ENCODE results near the gene CFAP45. TPM values are rescaled to one million over a fixed set of nuclear protein-coding genes. Genes with fewer than 3 reads are reported as not detected.

CFAP45 gene
- total RNA-seq, 2 experiments from 2014 or later, result 1.3 to 1.6 TPM

GRCh38 chr1:159924025-159924790 lies 24.2 kb upstream of the CFAP45 start:
- Mint-ChIP-seq H3K27ac (peak overlapping the region; percentile 98), H3K9me3 (ENCODE audit: low read depth) (no peaks in the 10 kb centered on the region), H3K4me3 (peak overlapping the region; percentile 95), H3K4me1 (peaks cover 51% of the 10 kb centered on the region), H3K36me3 (peaks cover 35% of the 10 kb centered on the region), H3K27me3 (no peaks in the 10 kb centered on the region)
- ATAC-seq, result peak; percentile 25
- CTCF ChIA-PET, result interaction anchor here (1.2 to 7.6 kb wide), 9 partner anchors 10 to 154 kb away, joined by 3 to 69 read pairs (median 11); no protein-coding TSS in a partner anchor
- peak; percentile 81 for DNase-seq

DNA sequence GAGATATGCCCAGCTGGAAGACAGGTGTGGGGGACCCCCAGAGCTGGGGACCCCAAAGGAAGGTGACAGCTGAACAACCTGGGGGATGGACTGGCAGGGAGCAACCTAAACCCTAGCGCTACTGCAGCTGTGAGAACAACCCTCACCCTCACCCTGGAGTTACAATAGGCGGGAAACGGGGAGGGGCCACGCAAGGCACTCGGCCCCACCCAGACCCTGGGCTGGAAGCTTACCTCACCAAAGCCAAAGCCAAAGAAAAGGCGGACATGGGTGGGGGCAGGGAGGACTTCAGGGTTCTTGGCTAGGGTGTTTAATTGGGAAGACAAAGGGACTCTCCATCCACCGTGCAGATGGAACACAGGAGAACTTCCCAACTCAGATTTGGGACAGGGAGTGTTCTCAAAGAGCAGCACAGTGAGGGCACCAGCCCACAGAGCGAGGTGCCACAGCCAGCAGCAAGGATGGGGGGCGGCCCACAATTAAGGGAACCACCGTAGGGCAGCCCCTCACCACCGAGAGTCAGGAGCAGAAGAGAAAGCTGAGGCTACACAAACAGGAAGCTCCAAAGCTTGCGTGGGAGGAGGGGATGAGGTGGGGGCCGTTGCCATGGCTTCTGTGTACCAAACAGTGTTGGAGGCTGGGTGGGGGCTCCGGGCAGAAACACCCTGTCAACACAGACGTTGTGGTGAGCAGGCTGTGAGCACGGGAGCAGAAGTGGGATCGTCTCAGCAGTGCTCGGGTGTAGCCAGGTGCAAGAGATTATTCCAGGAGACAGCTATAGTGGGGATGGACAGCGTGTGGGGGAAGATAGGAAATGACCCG lies 23.4 kb upstream of the CFAP45 start:
- Mint-ChIP-seq H3K27ac (peak overlapping the region; percentile 98), H3K4me3 (peak overlapping the region; percentile 95), H3K4me1 (peaks cover 57% of the 10 kb centered on the region), H3K27me3 (no peaks in the 10 kb centered on the region), H3K9me3 (ENCODE audit: low read depth) (no peaks in the 10 kb centered on the region), H3K36me3 (peaks cover 40% of the 10 kb centered on the region)
- ATAC-seq (peak; percentile 50), DNase-seq (peak; percentile 91)
- CTCF ChIA-PET, result interaction anchor here (0.6 to 7.6 kb wide), 9 partner anchors 12 to 298 kb away, joined by 3 to 69 read pairs (median 6); no protein-coding TSS in a partner anchor

DNA sequence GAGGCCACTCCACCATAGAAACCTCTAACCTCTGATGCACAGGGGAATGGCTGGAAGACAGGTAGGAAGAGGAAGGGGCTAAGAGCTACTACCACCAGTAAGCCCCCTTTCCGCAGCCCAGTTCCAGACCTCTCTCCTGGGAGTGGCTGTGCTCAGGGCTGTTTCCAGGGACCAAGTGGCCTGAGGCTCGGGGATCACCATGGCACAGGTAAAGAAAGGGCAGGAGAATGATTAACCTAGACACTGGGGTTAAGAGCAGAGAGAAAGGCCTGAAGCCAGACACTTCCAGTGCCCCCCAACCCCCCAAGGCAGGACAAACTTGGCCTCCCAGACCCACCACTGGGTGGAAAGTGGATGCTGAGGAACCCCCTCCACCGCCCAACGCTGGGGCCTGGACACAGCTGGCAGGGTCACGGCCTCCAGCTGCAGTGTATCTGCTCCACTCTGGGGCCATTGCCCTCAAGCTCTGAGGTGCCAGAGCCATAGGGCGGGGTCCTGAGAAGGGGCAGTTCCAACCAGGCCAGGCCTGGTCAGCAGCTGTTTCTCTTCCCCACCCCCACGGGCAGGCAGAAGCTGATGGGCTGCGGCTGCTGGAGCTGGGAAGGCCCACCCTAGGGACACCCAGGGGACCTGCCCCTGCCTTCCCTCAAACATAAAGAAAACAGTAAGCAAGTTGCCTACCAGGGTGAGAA lies 22.7 kb upstream of the CFAP45 start:
- CTCF ChIA-PET, result interaction anchor here (0.6 to 7.6 kb wide), 9 partner anchors 13 to 299 kb away, joined by 3 to 69 read pairs (median 6); no protein-coding TSS in a partner anchor
- H3K4me1 Mint-ChIP-seq, result peaks cover 64% of the 10 kb centered on the region
- H3K36me3 Mint-ChIP-seq, result peaks cover 48% of the 10 kb centered on the region

GRCh38 chr1:159921700-159922504 lies 21.9 kb upstream of the CFAP45 start:
- peaks cover 53% of the 10 kb centered on the region for H3K36me3 Mint-ChIP-seq
- CTCF ChIA-PET, result interaction anchor here (1.2 to 7.6 kb wide), 6 partner anchors 14 to 139 kb away, joined by 3 to 69 read pairs (median 29); no protein-coding TSS in a partner anchor
- DNase-seq (peak; percentile 58), ATAC-seq (no peak)
- peak overlapping the region; percentile 98 for H3K27ac Mint-ChIP-seq
- H3K27me3 Mint-ChIP-seq, result no peaks in the 10 kb centered on the region
- no peaks in the 10 kb centered on the region for H3K9me3 Mint-ChIP-seq (ENCODE audit: low read depth)
- H3K4me3 Mint-ChIP-seq, result peak overlapping the region; percentile 95
- peaks cover 67% of the 10 kb centered on the region for H3K4me1 Mint-ChIP-seq

More for the DNA sequence above, 22.7 kb upstream of the CFAP45 start:
- Mint-ChIP-seq H3K27ac (peak overlapping the region; percentile 98), H3K9me3 (ENCODE audit: low read depth) (no peaks in the 10 kb centered on the region), H3K27me3 (no peaks in the 10 kb centered on the region), H3K4me3 (peak overlapping the region; percentile 95)
- DNase-seq, result no peak
- no peak for ATAC-seq

GRCh38 chr1:159921251-159921650 lies 21.3 kb upstream of the CFAP45 start:
- peaks cover 53% of the 10 kb centered on the region for H3K36me3 Mint-ChIP-seq
- H3K27me3 Mint-ChIP-seq, result no peaks in the 10 kb centered on the region
- peaks cover 66% of the 10 kb centered on the region for H3K4me1 Mint-ChIP-seq
- H3K4me3 Mint-ChIP-seq, result peak overlapping the region; percentile 95
- ATAC-seq (no peak), DNase-seq (no peak)
- peak overlapping the region; percentile 98 for H3K27ac Mint-ChIP-seq
- no peaks in the 10 kb centered on the region for H3K9me3 Mint-ChIP-seq (ENCODE audit: low read depth)
- CTCF ChIA-PET, result interaction anchor here (1.8 to 7.6 kb wide), 5 partner anchors 14 to 139 kb away, joined by 5 to 69 read pairs (median 47); no protein-coding TSS in a partner anchor

DNA sequence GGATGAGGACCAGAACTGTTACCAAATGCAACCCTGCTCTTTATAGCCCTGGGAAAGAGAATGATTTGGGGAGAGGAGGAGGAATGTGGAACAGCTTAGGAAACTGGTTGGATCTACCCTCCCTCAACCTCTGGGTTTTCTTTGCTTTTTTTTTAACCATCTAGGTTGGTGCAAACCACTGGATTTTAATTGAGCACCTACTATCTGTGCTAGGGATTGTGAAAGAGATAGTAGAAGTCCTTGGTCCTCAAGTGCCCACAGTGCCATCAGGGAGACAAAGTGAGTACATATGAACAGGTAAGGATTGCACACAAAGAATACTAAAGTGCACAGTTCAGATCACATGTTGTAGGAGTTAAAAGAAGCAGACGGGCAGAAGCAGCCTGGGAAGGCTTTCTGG lies 20.7 kb upstream of the CFAP45 start:
- Mint-ChIP-seq H3K27ac (peak overlapping the region; percentile 98), H3K4me1 (peaks cover 60% of the 10 kb centered on the region), H3K9me3 (ENCODE audit: low read depth) (no peaks in the 10 kb centered on the region), H3K36me3 (peaks cover 53% of the 10 kb centered on the region), H3K4me3 (peak overlapping the region; percentile 95), H3K27me3 (no peaks in the 10 kb centered on the region)
- ATAC-seq, result no peak
- DNase-seq, result no peak
- CTCF ChIA-PET, result interaction anchor here (6.0 to 7.6 kb wide), 3 partner anchors 15 to 87 kb away, joined by 47 to 69 read pairs (median 51); no protein-coding TSS in a partner anchor

DNA sequence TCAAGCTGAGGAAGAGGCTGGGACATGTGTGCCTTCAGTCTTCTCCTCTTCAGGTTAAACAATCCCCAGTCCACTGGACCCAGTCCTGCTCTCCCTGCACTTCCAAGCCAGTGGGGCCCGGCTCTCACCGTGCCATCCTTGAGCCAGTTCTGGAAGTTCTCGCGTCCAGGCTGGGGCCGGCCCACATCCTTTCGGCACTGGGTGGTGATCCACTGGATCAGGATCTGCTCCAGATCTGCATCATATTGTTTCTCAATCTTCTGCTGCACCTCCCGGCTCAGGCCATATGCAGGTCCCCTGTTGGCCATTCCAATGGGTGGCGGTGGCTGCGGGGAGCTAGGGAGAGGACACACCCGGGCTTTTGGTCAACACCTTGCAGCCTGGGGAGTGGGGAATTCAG lies 20.2 kb upstream of the CFAP45 start:
- peaks cover 53% of the 10 kb centered on the region for H3K36me3 Mint-ChIP-seq
- no peaks in the 10 kb centered on the region for H3K27me3 Mint-ChIP-seq
- CTCF ChIA-PET, result interaction anchor here (7.2 to 7.6 kb wide), 2 partner anchors 15 to 87 kb away, joined by 51 to 69 read pairs; no protein-coding TSS in a partner anchor
- no peaks in the 10 kb centered on the region for H3K9me3 Mint-ChIP-seq (ENCODE audit: low read depth)
- H3K27ac Mint-ChIP-seq, result peak overlapping the region; percentile 17
- ATAC-seq, result no peak
- H3K4me1 Mint-ChIP-seq, result peaks cover 56% of the 10 kb centered on the region
- H3K4me3 Mint-ChIP-seq, result no peak overlapping the region
- no peak for DNase-seq

DNA sequence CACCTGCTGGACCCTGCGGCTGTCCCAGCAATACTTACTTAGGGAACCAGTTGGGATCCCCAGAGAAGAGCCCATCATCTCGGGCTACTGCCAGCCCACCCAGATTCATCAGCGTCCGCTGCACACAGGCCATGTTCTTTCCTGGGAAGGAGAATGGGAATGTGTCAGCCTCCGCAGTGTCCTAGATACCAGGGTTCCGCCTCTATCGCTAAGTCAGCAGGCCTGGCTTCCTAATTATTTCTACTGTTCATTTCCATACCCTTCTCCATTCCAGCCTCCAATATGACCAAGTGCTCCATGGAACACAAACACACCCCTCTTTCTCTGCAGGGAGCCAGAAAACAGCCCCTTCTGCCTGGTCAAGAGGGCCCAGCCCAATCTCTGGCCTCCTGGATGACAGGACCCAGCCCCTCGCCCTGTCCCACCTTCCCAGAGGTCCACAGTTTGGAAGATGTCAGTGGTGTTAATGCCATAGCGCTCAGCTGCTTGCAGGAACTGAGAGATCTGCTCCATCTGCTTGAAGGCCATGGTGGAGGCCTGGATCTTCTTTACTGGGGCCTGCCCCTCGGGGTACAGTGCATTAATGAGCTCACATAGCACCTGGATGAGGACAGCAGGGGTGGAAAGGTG lies 19.4 kb upstream of the CFAP45 start:
- Mint-ChIP-seq H3K27ac (peak overlapping the region; percentile 41), H3K9me3 (ENCODE audit: low read depth) (no peaks in the 10 kb centered on the region), H3K27me3 (no peaks in the 10 kb centered on the region), H3K4me3 (no peak overlapping the region), H3K36me3 (peaks cover 53% of the 10 kb centered on the region), H3K4me1 (peaks cover 56% of the 10 kb centered on the region)
- CTCF ChIA-PET, result interaction anchor here (7.2 kb wide), 1 partner anchor 16 kb away, joined by 51 read pairs; no protein-coding TSS in a partner anchor
- DNase-seq (no peak), ATAC-seq (no peak)

DNA sequence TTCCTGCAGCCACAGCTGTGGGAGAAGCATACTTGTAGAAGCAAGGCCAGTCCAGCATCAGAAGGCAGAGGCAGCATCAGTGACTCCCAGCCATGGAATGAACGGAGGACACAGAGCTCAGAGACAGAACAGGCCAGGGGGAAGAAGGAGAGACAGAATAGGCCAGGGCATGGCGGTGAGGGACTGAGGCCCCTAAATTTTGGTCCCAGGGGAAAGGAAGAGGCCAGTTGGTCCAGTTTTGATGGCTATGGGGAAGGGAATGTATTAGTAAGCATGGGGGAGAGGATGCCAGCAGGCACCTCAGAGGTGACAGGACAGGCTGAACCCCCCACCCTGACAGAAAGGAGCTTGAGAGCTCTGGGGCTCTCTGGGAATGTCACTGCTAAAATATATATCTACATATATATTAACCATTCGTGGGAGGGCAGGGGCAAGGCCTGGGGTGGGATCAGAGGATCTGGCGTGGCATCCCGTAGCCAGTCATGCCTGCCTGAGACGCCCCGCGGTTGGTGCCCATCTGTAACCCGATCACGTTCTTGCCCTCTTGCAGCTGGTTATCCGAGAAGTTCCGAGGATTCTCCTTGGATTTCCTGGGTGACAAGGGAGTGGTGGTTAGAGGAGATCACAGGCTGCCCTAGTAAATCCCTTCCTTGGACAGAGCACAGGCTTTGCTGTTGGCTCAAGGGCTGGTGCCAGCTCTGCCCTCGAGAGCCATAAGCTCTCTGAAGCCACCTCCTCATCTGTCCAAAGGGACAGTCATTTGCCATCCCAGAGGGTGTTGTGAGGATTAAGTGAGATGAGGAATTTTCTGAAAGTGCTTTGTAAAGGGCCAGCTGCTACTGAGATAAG lies 18.6 kb upstream of the CFAP45 start:
- H3K9me3 Mint-ChIP-seq (ENCODE audit: low read depth), result no peaks in the 10 kb centered on the region
- peak overlapping the region; percentile 80 for H3K27ac Mint-ChIP-seq
- no peak for ATAC-seq
- no peak overlapping the region for H3K4me3 Mint-ChIP-seq
- CTCF ChIA-PET, result interaction anchor here (7.2 kb wide), 1 partner anchor 17 kb away, joined by 51 read pairs; no protein-coding TSS in a partner anchor
- peaks cover 63% of the 10 kb centered on the region for H3K4me1 Mint-ChIP-seq
- peaks cover 47% of the 10 kb centered on the region for H3K36me3 Mint-ChIP-seq
- no peaks in the 10 kb centered on the region for H3K27me3 Mint-ChIP-seq
- no peak for DNase-seq

DNA sequence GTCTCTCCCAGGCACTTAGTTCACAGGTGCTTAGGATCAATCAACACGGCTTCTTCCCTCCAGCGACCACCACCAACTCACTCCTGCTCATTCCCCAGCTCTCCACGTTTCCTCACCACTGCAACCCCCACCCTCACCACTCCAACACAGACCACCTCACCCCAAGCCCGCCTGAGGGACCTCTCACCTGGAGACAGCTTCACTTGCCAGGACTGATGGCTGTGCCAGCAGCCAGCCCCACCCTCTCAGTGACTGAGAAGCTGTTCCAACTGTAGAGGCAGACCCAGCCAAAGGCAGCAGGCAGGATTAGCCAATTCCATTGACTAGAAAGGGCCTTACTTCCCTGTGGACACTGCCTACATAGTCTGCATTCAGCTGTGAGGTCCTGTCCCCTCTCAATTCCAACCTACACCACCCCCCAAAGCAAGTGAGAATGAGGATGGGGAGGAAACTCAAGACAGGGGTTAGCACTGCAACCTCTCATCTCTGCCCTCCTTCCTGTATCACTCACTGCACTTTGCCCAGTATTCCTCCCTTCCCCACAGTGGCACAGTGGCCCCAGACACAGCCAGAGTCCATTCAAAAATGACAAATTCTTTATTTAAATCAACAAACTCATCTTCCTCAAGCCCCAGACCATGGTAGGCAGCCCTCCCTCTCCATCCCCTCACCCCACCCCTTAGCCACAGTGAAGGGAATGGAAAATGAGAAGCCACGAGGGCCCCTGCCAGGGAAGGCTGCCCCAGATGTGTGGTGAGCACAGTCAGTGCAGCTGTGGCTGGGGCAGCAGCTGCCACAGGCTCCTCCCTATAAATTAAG lies 17.8 kb upstream of the CFAP45 start:
- H3K4me1 Mint-ChIP-seq, result peaks cover 65% of the 10 kb centered on the region
- H3K36me3 Mint-ChIP-seq, result peaks cover 44% of the 10 kb centered on the region
- DNase-seq (no peak), ATAC-seq (no peak)
- CTCF ChIA-PET, result no interaction called here
- H3K4me3 Mint-ChIP-seq, result no peak overlapping the region
- peak overlapping the region; percentile 80 for H3K27ac Mint-ChIP-seq
- H3K9me3 Mint-ChIP-seq (ENCODE audit: low read depth), result no peaks in the 10 kb centered on the region
- H3K27me3 Mint-ChIP-seq, result no peaks in the 10 kb centered on the region
